ENCODE measurements around the gene SF3B2.
"Not testable (repeated sequence)": the region's sequence is repeated elsewhere in the genome, so short reads cannot be mapped to it uniquely, and the experiment has no call there.

The SF3B2 gene

GRCh38 chr11:66114957-66115356 lies 62.8 kb downstream of the SF3B2 start:
- not testable (repeated sequence) for DNase-seq

GRCh38 chr11:66115638-66116301 lies 63.6 kb downstream of the SF3B2 start:
- DNase-seq, result no peak

- no peak for DNase-seq
These were observed 64.6 kb downstream of the SF3B2 start for GRCh38 chr11:66116576-66117361.

GRCh38 chr11:66118847-66119246 lies 66.7 kb downstream of the SF3B2 start:
- DNase-seq, result no peak

All from GOT3 (cell line).